Stomach (tissue), 4 donors: ENCODE data around the gene ADAMTSL3.

ENCODE experiments used
- CTCF ChIP-seq, 7 experiments: fragments of 450-650 bp in 4 of 7; fragments of 200-600 bp in 3 of 7; sonication (generic) in 3 of 7; IDR thresholded peaks; one replicate each; pipeline ENCODE4 v1.5.1; 2016 to 2019; ENCODE audit warnings: antibody characterized with exemption in 7 of 7, control low read depth in 2 of 7, mild to moderate bottlenecking in 1 of 7
- EP300 ChIP-seq: sonication (generic); formaldehyde crosslinking; IDR thresholded peaks from one replicate; pipeline ENCODE4 v1.6.1; 2017; ENCODE audit warnings: antibody characterized with exemption
- POLR2A ChIP-seq, 4 donors: fragments of 450-650 bp; IDR thresholded peaks; one replicate each; pipeline ENCODE4 v1.6.1; 2016; ENCODE audit warnings: antibody characterized with exemption in 4 of 4, control low read depth in 2 of 4, mild to moderate bottlenecking in 1 of 4, moderate library complexity in 1 of 4
- POLR2AphosphoS5 ChIP-seq, 3 donors: sonication (generic); formaldehyde crosslinking; IDR thresholded peaks; one replicate each; pipeline ENCODE4 v1.6.1; 2016; ENCODE audit warnings: antibody characterized with exemption in 3 of 3

DNA sequence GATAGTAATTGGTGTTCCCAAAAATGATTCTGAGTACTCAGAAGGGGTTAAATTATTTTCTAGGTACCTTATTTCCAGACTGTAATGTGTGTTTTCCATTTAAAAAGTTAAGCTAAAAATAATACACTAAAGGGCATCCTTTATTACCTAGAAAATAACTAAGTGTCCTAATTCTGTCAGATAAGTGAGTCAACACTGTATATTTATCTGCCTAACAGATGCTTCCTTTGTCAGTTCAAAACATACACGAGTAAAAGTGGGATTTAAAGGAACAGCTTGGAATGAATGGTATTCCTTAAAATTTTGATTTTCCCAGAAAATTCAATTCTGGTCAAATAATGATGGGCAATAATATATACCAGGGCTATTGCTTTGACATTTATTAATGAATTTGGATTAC, 78.3 kb downstream of the ADAMTSL3 start:
- TF ChIP-seq CTCF (IDR thresholded peaks at IDR 0.05) (no peak), POLR2A (IDR thresholded peaks at IDR 0.05) (no peak), POLR2AphosphoS5 (IDR thresholded peaks at IDR 0.05) (no peak), EP300 (no peak)
